GM12874 (cell line): Measurements from ENCODE around the gene TAS2R60.

Experiments used
- TF ChIP-seq, protein P1 (sequence below): IDR thresholded peaks from 2 replicates; pipeline ENCODE4 v1.5.1; 2011; ENCODE audit warnings: low read depth, mild to moderate bottlenecking, control low read depth, low read length, moderate library complexity; ENCODE audit not compliant: insufficient read depth

The TAS2R60 gene

DNA sequence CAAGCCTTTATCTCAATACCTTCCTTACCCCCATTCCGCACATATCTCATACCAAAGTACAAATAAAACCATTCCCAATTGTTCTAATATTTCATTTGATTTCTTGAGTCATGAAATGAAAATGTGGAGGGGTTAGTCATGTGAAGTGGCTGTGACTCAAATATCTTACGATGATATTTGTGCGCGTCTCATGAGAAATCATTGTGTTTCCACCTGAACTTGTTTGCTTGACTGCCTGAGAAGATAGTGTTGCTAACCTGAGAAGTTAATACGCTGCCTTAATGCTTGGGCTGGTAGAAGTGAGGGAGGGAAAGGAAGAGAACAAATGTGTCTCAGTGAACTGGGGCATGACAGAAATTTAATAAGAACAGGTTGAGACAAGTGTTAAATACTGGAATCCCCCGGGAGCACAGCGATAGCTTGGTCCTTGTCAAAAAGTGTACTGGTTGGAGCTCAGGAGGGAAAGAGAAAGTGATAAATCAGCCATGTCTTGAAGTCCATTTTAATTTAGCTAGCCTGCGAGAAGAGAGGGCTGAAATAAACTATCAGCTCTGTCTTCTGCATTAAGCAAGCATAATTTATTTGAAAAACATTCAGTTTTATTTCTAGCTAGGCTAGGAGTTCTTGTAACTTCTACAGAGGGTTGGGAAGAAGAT is 27.4 kb upstream of the TAS2R60 start:
- TF ChIP-seq, protein P1, sequence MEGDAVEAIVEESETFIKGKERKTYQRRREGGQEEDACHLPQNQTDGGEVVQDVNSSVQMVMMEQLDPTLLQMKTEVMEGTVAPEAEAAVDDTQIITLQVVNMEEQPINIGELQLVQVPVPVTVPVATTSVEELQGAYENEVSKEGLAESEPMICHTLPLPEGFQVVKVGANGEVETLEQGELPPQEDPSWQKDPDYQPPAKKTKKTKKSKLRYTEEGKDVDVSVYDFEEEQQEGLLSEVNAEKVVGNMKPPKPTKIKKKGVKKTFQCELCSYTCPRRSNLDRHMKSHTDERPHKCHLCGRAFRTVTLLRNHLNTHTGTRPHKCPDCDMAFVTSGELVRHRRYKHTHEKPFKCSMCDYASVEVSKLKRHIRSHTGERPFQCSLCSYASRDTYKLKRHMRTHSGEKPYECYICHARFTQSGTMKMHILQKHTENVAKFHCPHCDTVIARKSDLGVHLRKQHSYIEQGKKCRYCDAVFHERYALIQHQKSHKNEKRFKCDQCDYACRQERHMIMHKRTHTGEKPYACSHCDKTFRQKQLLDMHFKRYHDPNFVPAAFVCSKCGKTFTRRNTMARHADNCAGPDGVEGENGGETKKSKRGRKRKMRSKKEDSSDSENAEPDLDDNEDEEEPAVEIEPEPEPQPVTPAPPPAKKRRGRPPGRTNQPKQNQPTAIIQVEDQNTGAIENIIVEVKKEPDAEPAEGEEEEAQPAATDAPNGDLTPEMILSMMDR = no peak

DNA sequence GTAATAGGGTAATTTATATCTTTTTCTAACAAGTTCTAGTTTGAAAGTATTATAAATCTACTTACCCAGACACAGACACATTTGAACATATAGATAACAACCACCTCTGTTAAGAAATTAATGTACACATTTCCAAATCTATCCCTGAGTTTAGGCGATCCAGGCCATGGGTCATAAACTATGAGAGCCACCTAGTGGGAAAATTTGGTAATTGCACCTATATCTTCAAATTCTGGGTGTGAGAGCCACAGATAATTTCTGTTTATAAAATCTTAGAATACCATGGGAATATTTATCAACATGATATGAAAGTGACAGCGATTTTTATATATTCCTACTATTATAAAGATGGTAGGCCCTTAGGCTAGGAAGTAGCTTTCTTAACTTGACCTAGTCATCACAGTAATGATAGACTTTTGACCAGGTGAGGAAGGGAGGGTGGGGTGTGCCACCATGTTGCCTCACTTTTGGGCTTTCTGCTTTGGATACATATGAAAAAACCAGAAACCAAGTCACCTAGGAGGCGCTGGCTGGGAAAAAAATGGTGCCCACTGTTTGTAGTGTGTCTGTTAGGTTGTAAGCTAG is 26.6 kb upstream of the TAS2R60 start:
- TF ChIP-seq, protein P1 = peak; percentile 51; the same call in 1 of the 2 replicates

DNA sequence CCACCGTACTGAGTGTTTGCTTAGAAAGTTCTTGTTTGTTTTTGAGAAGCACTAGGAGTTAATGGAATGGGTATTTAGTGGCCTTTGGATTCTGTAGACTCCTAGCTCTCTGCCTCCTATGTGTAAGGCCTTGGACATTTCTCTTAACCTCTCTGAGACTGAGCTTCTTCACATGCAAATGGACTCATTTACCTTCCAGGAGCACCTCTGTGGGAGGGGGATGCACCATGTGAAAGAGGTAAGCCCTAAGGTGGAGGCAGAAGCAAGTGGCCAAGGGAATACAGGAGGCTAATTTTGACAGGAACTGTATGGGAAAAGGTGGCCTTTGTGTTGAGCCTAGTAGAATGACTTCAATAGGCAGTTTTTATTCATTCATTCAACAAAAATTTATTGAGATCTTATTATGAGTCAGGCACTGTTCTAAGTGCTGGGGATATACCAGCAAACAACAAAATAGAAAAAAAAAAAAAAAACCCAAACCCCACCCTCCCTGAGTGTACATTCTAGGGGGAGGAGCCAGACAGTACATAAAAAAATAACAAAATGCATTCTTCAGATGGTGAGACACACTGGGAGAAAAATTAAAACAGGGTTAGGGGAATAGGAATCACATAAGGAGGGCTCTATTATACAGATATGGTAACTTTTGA is 25.4 kb upstream of the TAS2R60 start:
- TF ChIP-seq, protein P1 = no peak

DNA sequence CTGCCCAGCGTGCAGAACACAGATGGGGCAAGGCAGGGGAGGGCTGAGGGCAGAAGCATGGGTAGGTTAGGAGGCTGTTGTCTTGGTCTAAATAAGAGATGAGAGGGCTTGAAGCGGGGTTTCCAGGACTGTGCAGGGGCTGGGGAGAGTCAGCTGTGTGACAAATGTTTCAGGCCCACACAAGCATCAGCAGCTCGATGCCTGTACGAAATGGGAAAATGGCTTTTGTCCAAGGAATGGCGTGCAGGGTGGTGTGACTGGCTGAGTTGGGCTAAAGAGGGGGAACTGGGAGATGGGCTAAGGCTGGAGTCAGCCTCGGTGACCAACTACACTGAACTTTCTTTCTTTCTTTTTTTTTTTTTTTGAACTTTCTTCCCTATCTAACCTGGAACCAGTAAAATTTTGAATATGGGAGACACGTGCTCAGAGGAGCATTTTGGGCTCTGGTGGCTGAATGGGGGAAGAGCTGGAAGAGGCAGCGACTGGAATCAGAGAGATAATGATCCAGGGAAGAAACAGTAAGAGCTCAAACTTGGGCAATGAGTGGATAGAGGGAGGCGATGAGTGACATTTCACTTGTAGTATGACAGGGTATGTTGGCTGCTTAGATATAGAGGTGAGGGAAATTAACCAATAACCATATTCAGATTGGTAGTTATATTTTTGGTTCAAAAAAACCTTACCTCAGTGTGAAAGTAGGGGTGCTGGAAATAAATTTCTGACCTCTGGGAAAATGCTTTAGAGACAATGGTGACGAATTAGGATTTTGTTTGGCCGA is 24.4 kb upstream of the TAS2R60 start:
- TF ChIP-seq, protein P1 = no peak

DNA sequence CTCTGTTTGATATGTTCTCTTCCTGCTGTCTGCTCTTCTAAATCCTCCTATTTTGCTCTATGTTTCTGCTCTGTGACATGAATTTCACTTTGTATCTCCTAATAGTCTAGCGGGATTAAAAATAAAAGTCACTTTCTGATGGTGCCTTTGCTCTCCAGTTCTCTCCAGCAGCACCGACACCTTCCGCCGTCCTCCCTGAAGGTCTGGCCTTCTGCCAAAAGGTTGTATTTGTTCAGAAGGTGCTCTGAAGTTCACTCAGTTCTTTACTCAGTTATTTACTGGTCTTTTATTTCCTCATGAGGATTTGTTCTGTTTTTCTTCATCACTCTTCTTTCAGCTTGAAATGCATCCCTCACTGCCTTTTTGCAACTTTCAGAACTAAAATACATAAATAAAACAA is 23.4 kb upstream of the TAS2R60 start:
- TF ChIP-seq, protein P1 = no peak

DNA sequence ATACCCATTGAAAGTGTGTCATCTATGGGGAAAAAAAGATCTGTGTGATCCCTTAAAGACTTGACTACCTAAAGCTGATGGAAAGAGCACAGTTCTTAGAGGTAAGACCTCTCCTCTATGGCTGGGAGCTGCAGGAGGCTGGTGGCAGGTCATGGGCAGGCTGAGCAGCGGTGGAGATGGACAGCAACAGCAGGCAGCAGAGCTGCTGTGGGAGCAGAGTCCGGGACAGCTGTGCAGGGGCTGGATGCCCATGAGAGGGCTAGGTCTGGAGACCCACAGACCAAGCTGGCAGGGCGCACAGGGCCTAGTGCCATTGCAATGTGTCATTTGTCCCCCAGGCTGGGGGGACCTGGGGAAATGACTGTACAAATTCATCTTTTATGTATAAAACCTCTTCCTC is 21.2 kb upstream of the TAS2R60 start:
- TF ChIP-seq, protein P1 = no peak
